OCI-LY1 (cell line): ENCODE data around the gene SLC36A4.

Experiments
- H2AFZ ChIP-seq: fragments of 200-600 bp; sonication (generic), shearing (Covaris generic); 2 replicates; pipeline ENCODE4 v1.6.0; 2014; ENCODE audit warnings: antibody characterized with exemption, mild to moderate bottlenecking, low read length
- H3F3A ChIP-seq: fragments of 200-600 bp; sonication (generic), shearing (Covaris generic); 2 replicates; pipeline ENCODE4 v1.6.0; 2014; ENCODE audit warnings: mild to moderate bottlenecking, antibody characterized with exemption, low read length, moderate library complexity; ENCODE audit not compliant: insufficient read depth
- H3K27ac ChIP-seq: fragments of 200-600 bp; sonication (generic); 2 replicates; pipeline ENCODE4 v1.5.1; 2014; ENCODE audit warnings: low read length, mixed run types, mild to moderate bottlenecking, low read depth; ENCODE audit not compliant: poor library complexity, severe bottlenecking
- H3K27me3 ChIP-seq: fragments of 200-600 bp; sonication (generic); 2 replicates; pipeline ENCODE4 v1.6.0; 2014; ENCODE audit warnings: antibody characterized with exemption, mild to moderate bottlenecking, low read length, moderate library complexity; ENCODE audit not compliant: insufficient read depth
- H3K36me3 ChIP-seq: fragments of 200-600 bp; sonication (generic); 2 replicates; pipeline ENCODE4 v1.6.1; 2014; ENCODE audit warnings: mild to moderate bottlenecking, antibody characterized with exemption, low read length, moderate library complexity, mixed read lengths; ENCODE audit not compliant: insufficient read depth
- H3K4me1 ChIP-seq: fragments of 200-600 bp; sonication (generic); 2 replicates; pipeline ENCODE4 v1.5.1; 2014; ENCODE audit warnings: mild to moderate bottlenecking, low read length, moderate library complexity; ENCODE audit not compliant: insufficient read depth, severe bottlenecking
- H3K4me2 ChIP-seq: fragments of 200-600 bp; sonication (generic), shearing (Covaris generic); 2 replicates; pipeline ENCODE4 v1.6.1; 2014; ENCODE audit warnings: low read length
- H3K4me3 ChIP-seq: fragments of 200-600 bp; sonication (generic); 2 replicates; pipeline ENCODE4 v1.5.1; 2014; ENCODE audit warnings: low read length, low read depth, mild to moderate bottlenecking, mixed read lengths; ENCODE audit not compliant: poor library complexity, severe bottlenecking
- H3K79me2 ChIP-seq: fragments of 200-600 bp; shearing (Covaris generic); 2 replicates; pipeline ENCODE4 v1.6.1; 2016; ENCODE audit warnings: mixed run types, low read length, mixed read lengths; ENCODE audit not compliant: insufficient read depth
- H3K9ac ChIP-seq: fragments of 200-600 bp; sonication (generic), shearing (Covaris generic); 2 replicates; pipeline ENCODE4 v1.6.1; 2014; ENCODE audit warnings: mild to moderate bottlenecking, low read length, mixed read lengths
- H3K9me2 ChIP-seq: fragments of 200-600 bp; sonication (generic), shearing (Covaris generic); 2 replicates; pipeline ENCODE4 v1.6.1; 2014; ENCODE audit warnings: low read depth, mild to moderate bottlenecking, low read length, mixed read lengths
- H3K9me3 ChIP-seq: fragments of 200-600 bp; shearing (Covaris generic); 2 replicates; pipeline ENCODE4 v1.6.1; 2014; ENCODE audit warnings: low read length, mixed read lengths
- H4K20me1 ChIP-seq: fragments of 200-600 bp; sonication (generic), shearing (Covaris generic); 2 replicates; pipeline ENCODE4 v1.6.0; 2016; ENCODE audit warnings: mild to moderate bottlenecking, low read length; ENCODE audit not compliant: insufficient read depth
- CTCF ChIP-seq: fragments of 200-600 bp; sonication (generic), shearing (Covaris generic); IDR thresholded peaks from 2 replicates; pipeline ENCODE4 v1.5.1; 2017; ENCODE audit warnings: mild to moderate bottlenecking, antibody characterized with exemption, low read length, moderate library complexity, mixed read lengths
- EZH2 ChIP-seq: fragments of 200-600 bp; sonication (generic), shearing (Covaris generic); IDR thresholded peaks from 2 replicates; pipeline ENCODE4 v1.8.0; 2017; ENCODE audit warnings: borderline replicate concordance, mixed run types, mild to moderate bottlenecking, antibody characterized with exemption, low read length, moderate library complexity, mixed read lengths

Gene SLC36A4

GRCh38 chr11:93160156-93160555, 37.6 kb downstream of the SLC36A4 start:
- Histone ChIP-seq H3K27me3 (no peaks in the 10 kb centered on the region), H3K27ac (no peak overlapping the region), H3K4me2 (no peak overlapping the region), H3K79me2 (no peaks in the 10 kb centered on the region), H3K9me3 (no peaks in the 10 kb centered on the region), H3K9me2 (no peaks in the 10 kb centered on the region), H3F3A (0 out of 2 replicates have a peak, but pooled peaks cover 3% of the 10 kb centered on the region), H3K4me1 (no peaks in the 10 kb centered on the region), H3K9ac (no peak overlapping the region), H2AFZ (no peak overlapping the region), H3K36me3 (peaks cover 34% of the 10 kb centered on the region), H4K20me1 (no peaks in the 10 kb centered on the region), H3K4me3 (no peak overlapping the region)
- no peak for TF ChIP-seq CTCF
- no peak for TF ChIP-seq EZH2

GRCh38 chr11:93159721-93160120, 38.1 kb downstream of the SLC36A4 start:
- TF ChIP-seq EZH2 (no peak), CTCF (no peak)

GRCh38 chr11:93155738-93156137, 42.1 kb downstream of the SLC36A4 start:
- Histone ChIP-seq H3K79me2 (no peaks in the 10 kb centered on the region), H3K9ac (no peak overlapping the region), H2AFZ (no peak overlapping the region), H3K4me2 (no peak overlapping the region), H3K9me3 (no peaks in the 10 kb centered on the region), H3K9me2 (no peaks in the 10 kb centered on the region), H3K4me3 (no peak overlapping the region), H3K36me3 (peaks cover 13% of the 10 kb centered on the region), H3K4me1 (no peaks in the 10 kb centered on the region), H3F3A (no peaks in the 10 kb centered on the region), H3K27ac (no peak overlapping the region), H3K27me3 (no peaks in the 10 kb centered on the region), H4K20me1 (no peaks in the 10 kb centered on the region)
- TF ChIP-seq EZH2 (no peak), CTCF (no peak)

More at GRCh38 chr11:93159721-93160120, 38.1 kb downstream of the SLC36A4 start:
- H3K9me3 ChIP-seq: no peaks in the 10 kb centered on the region
- H3K36me3 ChIP-seq: peaks cover 31% of the 10 kb centered on the region
- H3K27ac ChIP-seq: no peak overlapping the region
- no peaks in the 10 kb centered on the region for H3K79me2 ChIP-seq
- H3F3A ChIP-seq: 0 out of 2 replicates have a peak, but pooled peaks cover 3% of the 10 kb centered on the region
- no peaks in the 10 kb centered on the region for H3K27me3 ChIP-seq
- H2AFZ ChIP-seq: no peak overlapping the region
- no peak overlapping the region for H3K4me3 ChIP-seq
- H3K4me1 ChIP-seq: no peaks in the 10 kb centered on the region
- no peak overlapping the region for H3K9ac ChIP-seq
- no peak overlapping the region for H3K4me2 ChIP-seq
- H4K20me1 ChIP-seq: no peaks in the 10 kb centered on the region
- no peaks in the 10 kb centered on the region for H3K9me2 ChIP-seq
